ENCODE measurements around the gene MAPKAPK2. TPM values are rescaled to one million over a fixed set of nuclear protein-coding genes. Genes with fewer than 3 reads are reported as not detected.
"Not testable (repeated sequence)": the region's sequence is repeated elsewhere in the genome, so short reads cannot be mapped to it uniquely, and the experiment has no call there.

Gene MAPKAPK2
- total RNA-seq, 1 donor from 2014 or later, result 62.4 TPM

GRCh38 chr1:206757524-206758266, 73.0 kb downstream of the MAPKAPK2 start:
- Mint-ChIP-seq H3K4me3 (ENCODE audit: unreplicated experiment) (no peak overlapping the region), H3K36me3 (ENCODE audit: unreplicated experiment) (no peaks in the 10 kb centered on the region), H3K27ac (ENCODE audit: unreplicated experiment) (no peak overlapping the region), H3K4me1 (ENCODE audit: unreplicated experiment) (no peaks in the 10 kb centered on the region), H3K9me3 (ENCODE audit: unreplicated experiment) (no peaks in the 10 kb centered on the region), H3K27me3 (ENCODE audit: unreplicated experiment) (peaks cover 25% of the 10 kb centered on the region)
- no peak for TF ChIP-seq CTCF (IDR thresholded peaks at IDR 0.05)
- DNase-seq (ENCODE audit: extremely low spot score, unreplicated experiment), result no peak

GRCh38 chr1:206760590-206760989, 75.9 kb downstream of the MAPKAPK2 start:
- DNase-seq (ENCODE audit: extremely low spot score, unreplicated experiment), result no peak
- TF ChIP-seq CTCF (IDR thresholded peaks at IDR 0.05), result no peak
- Mint-ChIP-seq H3K36me3 (ENCODE audit: unreplicated experiment) (no peaks in the 10 kb centered on the region), H3K27ac (ENCODE audit: unreplicated experiment) (no peak overlapping the region), H3K9me3 (ENCODE audit: unreplicated experiment) (no peaks in the 10 kb centered on the region), H3K4me3 (ENCODE audit: unreplicated experiment) (no peak overlapping the region), H3K4me1 (ENCODE audit: unreplicated experiment) (no peaks in the 10 kb centered on the region), H3K27me3 (ENCODE audit: unreplicated experiment) (peaks cover 33% of the 10 kb centered on the region)

- H3K4me3 Mint-ChIP-seq (ENCODE audit: unreplicated experiment), result no peak overlapping the region
These were observed 76.6 kb downstream of the MAPKAPK2 start for GRCh38 chr1:206761159-206761768.

GRCh38 chr1:206762741-206763364, 78.1 kb downstream of the MAPKAPK2 start:
- peaks cover 30% of the 10 kb centered on the region for H3K27me3 Mint-ChIP-seq (ENCODE audit: unreplicated experiment)
- not testable (repeated sequence) for H3K36me3 Mint-ChIP-seq (ENCODE audit: unreplicated experiment); H3K4me1 Mint-ChIP-seq (ENCODE audit: unreplicated experiment); DNase-seq (ENCODE audit: extremely low spot score, unreplicated experiment); H3K27ac Mint-ChIP-seq (ENCODE audit: unreplicated experiment); H3K9me3 Mint-ChIP-seq (ENCODE audit: unreplicated experiment); H3K4me3 Mint-ChIP-seq (ENCODE audit: unreplicated experiment)

More at GRCh38 chr1:206761159-206761768, 76.6 kb downstream of the MAPKAPK2 start:
- no peak for DNase-seq (ENCODE audit: extremely low spot score, unreplicated experiment)
- no peaks in the 10 kb centered on the region for H3K4me1 Mint-ChIP-seq (ENCODE audit: unreplicated experiment)
- H3K27me3 Mint-ChIP-seq (ENCODE audit: unreplicated experiment), result peaks cover 33% of the 10 kb centered on the region
- no peaks in the 10 kb centered on the region for H3K36me3 Mint-ChIP-seq (ENCODE audit: unreplicated experiment)
- no peaks in the 10 kb centered on the region for H3K9me3 Mint-ChIP-seq (ENCODE audit: unreplicated experiment)
- no peak overlapping the region for H3K27ac Mint-ChIP-seq (ENCODE audit: unreplicated experiment)
- no peak for TF ChIP-seq CTCF (IDR thresholded peaks at IDR 0.05)

GRCh38 chr1:206765771-206766170, 81.1 kb downstream of the MAPKAPK2 start:
- DNase-seq (ENCODE audit: extremely low spot score, unreplicated experiment); H3K27ac Mint-ChIP-seq (ENCODE audit: unreplicated experiment); H3K9me3 Mint-ChIP-seq (ENCODE audit: unreplicated experiment); H3K4me3 Mint-ChIP-seq (ENCODE audit: unreplicated experiment); H3K36me3 Mint-ChIP-seq (ENCODE audit: unreplicated experiment); H3K4me1 Mint-ChIP-seq (ENCODE audit: unreplicated experiment): not testable (repeated sequence)
- H3K27me3 Mint-ChIP-seq (ENCODE audit: unreplicated experiment), result peaks cover 36% of the 10 kb centered on the region
